CD4-positive, alpha-beta T cell treated with Interleukin-17A for 4 hours (primary cell): ENCODE data around the gene GDA.
"Not testable (repeated sequence)": the region's sequence is repeated elsewhere in the genome, so short reads cannot be mapped to it uniquely, and the experiment has no call there.

Experiments used
- DNase-seq: peaks from one replicate; pipeline ENCODE4 v3.0.0-alpha.2; 2020; ENCODE audit warnings: mixed read lengths

GDA gene

DNA sequence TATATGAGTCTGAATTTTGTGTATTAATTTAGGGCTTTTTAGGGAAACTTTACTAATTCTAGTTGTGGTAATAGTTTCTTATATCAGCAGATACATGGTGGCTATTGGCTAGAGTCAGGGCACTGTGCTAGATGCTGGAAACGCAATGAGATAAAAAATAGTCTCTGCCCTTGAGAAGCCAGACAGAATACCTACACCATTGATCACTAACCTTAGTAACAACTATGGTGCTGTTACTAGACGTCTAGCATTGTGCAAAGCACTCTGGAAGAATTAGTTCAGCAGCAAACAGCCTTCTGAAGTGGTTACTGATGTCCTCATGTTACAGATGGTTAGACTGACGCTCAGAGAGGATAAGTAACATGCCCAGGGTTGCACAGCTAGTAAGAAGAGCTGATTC lies 61.8 kb downstream of the GDA start:
- DNase-seq: no peak

DNA sequence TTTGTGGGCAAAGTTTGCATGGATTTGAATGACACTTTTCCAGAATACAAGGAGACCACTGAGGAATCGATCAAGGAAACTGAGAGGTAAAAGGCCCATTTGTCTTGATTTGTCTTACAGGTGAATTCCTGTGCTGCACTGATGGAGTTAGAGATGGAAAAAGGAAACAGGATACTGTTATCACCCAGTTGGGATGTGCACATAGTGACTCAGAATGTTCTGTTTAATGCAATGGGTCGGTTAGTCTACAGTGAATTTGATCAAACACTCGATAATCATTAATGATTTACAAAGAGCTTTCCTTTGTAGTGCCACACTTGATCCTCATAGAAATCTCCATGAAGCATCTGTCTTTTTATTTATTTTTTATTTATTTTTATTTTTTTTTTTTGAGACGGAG lies 64.7 kb downstream of the GDA start:
- DNase-seq: no peak

DNA sequence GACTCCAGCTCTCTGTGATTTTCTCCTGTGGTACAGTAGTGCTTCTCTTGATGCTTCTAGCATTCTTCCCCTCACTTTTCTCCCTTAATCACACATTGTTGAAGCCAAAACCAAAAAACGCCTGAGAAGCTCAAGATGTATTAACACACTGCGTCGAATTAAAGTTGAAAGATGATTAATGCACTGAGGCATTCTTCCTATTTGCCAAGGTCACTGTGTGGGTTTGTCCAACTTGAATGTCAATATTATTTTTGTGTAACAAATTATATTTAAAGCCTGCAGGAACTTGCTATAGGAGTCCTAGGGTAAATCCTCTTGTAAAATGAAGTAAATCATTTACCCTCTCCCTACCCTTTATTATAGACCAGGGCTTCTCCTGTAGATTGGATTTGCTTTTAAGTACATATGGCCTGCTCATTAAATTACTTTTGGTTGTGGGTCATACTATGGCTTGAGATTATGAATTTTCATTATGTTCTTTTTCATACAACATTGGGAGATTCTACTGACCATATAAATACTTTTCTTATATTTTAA lies 68.1 kb downstream of the GDA start:
- DNase-seq: no peak

DNA sequence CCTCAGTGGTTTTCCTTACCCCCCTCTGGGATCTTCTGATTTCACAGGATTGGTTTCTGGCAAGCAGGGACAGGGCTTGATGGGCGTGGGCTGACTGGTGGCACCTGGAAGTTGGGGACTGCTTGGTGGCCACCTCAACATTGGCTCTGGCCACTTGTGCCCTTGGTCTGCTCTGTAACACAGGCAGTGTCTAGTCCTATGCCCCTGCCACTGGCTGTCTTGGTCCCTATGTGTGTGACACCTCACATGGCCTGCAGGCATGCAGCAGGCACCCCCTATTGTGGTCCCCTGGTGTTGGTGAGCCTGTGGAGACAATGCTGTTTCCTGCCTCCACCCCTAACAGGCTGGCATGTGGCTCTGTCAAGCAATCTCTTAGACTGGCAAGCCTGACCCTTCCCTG lies 71.3 kb downstream of the GDA start:
- no peak for DNase-seq

DNA sequence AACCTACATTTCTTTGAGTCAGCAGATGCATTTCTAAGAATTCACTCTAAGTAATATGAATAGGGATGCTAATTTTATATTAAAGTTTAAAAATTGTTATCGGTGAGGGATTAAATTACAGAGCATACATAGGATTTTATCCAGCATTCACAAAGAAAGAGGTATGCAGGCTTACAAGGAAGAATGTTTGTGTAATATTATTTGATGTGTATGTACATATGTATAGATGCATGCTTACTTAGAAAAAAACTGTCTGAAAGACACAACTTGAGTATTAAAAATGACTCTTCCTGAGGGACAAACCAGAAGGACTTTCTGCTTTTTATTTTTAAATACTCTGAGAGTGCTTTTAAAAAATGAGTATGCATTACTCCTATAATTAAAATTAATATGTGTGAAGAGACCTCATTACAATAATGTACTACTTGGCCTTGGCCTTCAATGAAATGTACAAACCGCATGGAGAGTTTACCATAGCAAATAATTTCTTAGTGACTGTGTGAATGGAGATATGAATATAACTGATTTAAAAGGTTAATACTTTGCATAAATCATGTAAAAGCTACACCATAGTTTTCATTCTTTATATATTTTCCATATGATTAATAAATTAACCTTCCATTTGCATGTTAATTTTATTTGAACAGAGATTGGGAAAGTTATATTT lies 77.0 kb downstream of the GDA start:
- no peak for DNase-seq

DNA sequence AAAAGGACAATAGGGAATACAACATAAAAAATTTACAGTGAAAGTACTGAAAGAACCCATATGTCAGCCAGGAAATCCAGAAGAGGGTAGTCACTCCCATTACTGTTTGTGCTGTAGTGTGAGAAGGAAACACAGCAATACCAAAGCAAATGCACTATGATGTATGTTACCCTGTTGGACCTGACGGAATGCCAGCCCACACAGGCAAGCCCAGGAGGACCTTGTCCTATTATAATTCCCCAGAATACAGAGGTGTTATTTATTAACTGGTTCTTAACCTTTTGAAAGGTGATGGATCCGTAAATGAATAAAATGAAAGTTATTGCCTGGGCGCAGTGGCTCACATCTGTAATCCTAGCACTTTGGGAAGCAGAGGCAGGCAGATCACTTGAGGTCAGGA lies 79.0 kb downstream of the GDA start:
- no peak for DNase-seq

DNA sequence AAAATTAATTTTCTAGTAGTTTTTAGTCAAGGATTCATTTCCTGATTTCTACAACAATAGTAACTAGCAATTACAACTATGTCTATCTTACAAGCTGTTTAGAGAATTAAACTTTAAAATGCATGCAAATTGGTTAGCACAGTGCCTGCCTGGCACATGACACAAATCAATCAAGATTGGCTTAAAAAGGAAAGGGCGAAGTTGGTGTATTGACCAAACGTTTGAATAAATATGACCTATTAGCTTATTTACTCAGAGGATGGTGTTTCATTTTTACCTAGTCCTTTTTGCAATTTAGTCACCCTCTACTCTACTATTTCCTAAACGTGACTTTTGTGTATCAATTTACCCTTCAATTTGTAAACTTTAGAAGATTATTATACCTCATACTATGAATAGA lies 83.5 kb downstream of the GDA start:
- DNase-seq: no peak

DNA sequence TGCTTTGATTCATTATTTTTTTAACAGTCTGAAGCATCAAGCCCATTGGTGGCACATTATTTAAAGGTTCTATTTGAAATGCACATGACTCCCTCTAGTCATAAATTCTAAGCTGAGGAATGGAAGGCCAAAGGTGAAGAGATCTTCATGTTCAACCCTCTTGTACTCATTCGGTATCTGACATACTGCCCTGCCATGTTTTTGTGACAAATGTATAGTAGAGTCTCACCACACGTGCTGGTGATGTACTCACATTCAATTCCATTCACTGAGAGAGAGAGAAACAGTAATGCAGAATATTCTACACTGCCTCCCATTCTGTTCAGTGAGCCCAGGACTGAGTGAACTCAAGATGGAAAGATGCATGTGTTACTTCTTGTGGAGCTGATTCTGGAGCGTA lies 98.3 kb downstream of the GDA start:
- DNase-seq: no peak

DNA sequence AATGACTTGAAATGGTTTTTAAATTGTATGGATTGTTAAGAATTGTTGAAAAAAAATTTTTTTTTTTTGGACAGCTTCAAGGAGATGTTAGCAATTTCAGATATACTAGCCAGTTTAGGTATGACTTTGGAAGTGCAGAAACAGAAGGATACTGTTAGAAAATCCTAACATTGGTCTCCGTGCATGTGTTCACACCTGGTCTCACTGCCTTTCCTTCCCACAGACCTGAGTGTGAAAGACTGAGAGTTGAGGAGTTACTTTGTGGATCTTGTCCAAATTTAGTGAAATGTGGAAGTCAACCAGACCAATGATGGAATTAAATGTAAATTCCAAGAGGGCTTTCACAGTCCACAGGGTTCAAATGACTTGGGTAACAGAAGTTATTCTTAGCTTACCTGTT lies 102.3 kb downstream of the GDA start:
- no peak for DNase-seq

DNA sequence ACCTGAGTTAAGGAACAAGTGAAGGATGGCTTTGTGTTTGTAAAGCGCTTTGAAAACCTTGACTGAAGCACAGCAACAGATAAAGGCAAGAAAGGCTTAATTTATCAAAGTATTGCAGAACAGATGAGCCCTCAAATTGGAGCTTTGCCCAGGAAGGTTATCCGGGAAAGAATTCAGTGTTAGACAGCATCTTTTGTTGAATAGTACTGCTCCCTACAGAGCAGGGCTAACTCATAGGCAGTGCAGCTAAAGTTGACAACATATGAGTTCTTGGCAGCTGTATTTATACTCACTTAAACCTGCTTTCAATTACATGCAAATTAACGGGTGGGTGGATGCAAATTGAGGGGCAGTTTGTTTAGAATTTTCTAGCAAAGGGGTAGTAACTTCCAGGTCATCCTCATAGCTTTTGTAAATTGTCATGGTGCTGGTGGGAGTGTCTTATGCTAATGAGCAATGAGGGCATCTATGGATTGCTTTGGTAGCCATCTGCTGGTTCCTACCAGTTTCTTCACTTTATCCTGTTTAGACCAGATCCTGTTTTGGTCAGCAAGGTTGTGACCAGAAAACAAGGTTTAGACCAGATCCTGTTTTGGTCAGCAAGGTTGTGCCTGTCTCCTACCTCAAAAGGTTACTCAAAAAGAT lies 105.8 kb downstream of the GDA start:
- DNase-seq: no peak

DNA sequence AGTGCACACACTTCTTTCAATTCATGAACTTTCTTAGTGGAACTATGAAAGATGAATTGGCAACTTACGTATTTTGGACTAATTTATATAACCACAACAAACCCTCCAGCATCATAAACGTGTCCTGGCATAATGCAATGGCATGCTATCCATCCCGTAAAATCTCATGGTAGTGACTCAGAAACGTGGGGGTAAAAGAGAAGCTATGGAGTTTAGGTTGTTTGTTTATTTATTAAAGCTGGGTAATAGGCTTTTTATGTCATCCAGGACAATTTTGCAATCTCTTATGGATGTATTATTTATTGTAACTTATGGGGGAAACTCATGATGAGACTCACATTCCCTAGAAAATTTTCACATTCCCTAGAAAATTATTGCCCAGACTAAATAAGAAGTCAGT lies 106.3 kb downstream of the GDA start:
- DNase-seq: no peak

DNA sequence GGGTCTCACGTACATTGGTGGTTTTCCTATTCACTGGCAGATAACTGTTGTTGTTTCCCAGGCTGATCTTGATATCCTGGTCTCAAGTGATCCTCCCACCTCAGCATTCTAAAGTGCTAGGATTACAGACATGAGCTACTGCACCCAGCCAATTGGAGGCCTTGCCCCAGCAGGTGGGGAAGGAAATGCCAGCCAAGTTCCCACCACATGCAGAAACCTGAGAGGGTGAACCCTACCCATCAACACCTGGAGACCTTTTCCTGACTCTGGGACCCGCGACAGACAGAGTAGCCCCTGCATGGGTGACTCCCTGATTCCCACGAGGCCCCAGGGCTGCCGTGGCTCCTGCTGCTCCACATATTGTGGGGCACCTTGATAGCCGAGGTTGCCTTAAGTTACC lies 107.7 kb downstream of the GDA start:
- no peak for DNase-seq

DNA sequence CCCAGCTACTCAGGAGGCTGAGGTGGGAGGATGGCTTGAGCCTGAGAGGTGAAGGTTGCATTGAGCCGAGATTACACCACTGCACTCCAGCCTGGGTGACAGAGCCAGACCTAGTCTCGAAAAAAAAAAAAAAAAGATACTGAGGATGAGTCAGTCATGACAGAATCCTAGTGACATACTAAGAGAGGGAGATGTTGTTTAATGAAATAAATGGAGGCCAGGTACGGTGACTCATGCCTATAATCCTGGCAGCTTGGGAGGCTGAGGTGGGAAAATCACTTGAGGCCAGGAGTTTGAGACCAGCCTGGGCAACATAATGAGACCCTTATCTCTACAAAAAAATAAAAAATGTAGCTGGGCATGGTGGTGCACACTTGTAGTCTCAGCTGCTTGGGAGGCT lies 108.6 kb downstream of the GDA start:
- no peak for DNase-seq

DNA sequence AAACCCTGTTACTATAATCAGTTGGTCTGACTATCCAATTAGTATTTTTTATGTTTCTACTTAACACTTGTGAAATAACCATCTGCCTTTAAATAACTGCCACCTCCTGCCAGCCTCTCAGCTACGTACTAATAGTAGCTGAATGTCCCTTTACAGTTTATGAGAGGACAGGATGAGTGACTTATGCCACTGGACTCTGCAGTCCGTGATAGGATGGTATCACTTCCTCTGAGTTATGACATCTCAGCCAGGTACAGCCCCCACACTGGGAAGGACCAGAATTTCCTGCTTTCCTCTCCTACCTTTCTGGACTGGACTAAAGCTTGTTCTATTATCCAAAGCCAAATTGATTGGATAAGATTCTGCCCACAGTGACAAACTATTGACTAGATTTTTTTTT lies 112.8 kb downstream of the GDA start:
- DNase-seq: no peak

DNA sequence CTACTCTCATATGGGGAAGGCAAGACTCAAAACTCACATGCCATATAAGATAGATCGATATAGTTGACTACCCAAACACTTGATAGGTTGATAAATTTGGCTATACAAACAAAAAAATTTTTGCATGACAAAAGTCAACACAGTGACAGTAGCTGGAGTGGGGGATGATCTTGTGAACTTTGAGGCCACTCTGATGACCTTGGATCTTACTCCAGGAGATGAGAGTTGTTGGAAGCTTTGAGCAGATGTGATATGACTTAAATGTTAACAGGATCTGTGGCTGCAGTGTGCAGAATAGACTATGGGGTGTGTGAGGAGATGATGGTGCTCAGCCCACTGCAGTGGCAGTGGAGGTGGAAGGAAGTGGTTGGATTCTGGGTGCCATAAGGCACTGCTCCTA lies 114.3 kb downstream of the GDA start:
- DNase-seq: no peak

DNA sequence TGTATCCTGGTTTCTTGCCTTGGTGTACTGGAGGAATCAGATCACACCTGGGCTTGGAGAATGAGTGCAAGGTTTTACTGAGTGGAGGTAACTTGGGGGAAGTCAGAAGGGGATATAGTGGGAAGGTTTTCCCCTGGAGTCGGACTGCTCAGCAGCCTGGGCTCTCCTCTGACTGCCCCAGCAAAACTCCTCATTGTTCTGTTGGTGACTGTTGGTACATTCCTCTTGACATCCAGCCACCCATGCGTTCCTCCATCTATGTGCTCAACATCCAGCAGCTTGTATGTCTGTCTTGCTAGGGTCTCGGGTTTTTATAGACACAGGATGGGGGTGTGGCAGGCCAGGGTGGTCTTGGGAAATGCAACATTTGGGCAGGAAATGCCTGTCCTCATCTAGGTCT lies 119.7 kb downstream of the GDA start:
- DNase-seq: no peak

DNA sequence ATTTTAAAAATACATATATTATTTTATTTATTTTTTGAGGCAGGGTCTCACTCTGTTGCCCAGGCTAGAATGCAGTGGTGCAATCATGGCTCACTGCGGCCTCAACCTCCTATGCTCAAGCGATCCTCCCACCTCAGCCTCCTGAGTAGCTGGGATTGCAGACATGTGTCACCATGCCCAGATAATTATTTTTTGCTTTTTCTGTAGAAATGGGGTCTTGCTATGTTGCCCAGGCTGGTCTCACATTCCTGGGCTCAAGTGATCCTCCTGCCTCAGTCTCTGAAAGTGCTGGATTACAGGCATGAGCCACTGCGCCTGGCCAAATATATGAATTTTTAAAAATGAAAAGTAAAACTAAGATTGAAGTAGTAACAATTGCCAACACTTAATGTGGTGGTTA lies 121.1 kb downstream of the GDA start:
- DNase-seq: not testable (repeated sequence)

DNA sequence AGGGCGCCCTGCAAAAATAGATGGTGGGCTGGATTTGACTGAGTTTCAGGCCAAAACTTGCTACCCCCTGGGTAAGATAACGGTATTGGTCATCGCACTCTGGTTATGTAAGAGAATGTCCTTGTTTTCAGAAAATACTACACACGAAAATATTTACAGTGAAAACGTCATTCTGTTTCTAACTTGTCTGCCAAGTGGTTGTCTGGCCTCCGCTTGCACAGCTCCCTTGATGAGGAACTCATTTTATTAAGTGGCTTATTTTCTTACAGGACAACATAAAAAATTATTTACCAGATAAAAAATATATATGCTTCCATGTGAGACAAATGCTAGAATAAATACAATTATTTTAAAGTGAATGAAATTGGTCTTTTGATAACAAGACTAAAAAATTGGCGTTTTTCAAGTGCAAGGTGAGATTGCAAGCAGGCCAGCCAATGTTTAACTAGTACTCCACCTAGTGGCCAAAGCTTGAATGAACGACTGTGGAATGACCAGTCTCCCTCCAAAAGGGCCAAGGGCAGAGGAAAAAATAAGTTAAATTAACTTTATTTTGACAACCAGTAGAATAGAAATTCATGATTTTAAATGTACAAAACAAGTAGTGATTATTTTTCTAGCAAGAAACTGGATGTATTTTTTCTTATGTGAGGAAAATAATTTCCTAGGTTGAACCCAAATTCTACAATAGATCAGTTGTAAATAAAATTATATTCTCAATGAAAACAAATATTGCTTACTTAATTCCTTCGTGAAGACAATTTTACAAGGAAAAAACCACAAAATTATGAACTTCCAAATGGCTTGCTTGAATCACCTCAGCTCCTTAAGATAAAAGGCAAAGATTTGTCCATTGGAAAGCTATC lies 122.6 kb downstream of the GDA start:
- DNase-seq: peak; percentile 58

DNA sequence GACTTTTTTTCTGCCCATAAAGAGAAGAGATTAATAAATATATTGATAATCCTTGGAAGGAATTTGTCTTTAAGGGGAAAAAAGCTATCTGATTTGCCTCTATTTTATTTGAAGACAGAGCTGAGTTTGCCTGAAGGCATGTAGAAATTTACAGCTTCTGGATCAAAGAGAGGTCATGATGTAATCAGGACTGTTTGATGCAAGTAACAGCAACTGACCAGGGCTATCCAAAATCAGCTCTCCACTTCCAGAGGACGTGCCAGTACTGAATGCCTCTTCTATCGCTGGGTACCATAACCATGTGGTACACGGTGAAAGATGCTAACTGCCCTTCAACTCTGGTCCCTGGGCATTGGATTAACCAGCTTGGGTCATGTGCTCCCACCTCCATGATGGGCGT lies 125.2 kb downstream of the GDA start:
- DNase-seq: no peak

DNA sequence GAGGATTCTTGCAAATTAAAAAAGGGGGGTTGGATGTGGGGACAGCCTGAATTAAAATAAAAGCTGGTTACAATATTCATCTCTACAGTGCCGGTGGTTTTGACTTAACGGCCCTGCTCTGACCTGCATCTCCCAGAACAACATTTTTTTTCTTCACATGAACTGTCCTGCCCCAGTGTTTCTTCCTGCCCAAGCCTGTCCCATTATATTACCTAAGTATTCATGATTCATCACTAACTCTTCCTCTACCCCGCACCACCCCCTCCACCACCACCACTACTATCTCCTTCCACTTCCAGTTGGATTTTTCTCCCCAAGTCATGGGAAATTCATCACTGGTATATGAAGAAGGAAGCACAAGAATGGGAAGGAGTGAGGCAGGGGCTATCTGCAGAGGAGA lies 125.7 kb downstream of the GDA start:
- no peak for DNase-seq

DNA sequence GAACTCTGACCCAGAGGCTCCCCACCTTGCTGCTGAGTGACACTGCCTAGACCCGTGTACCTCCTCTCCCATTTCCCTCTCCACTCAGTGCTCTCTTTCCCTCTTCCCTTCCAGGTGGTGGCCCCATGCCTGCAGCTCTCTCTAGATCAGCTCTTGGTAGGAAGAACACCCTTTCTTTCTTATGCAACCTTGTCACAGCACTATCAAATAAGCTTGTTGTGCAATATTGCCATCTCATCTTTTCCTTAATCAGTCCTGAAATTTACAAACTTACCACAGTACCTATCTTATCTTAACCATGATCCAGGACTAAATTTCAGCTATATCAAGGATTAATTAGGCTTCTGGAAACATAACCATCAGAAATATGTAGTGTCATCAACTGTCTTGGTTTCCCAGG lies 127.2 kb downstream of the GDA start:
- no peak for DNase-seq

DNA sequence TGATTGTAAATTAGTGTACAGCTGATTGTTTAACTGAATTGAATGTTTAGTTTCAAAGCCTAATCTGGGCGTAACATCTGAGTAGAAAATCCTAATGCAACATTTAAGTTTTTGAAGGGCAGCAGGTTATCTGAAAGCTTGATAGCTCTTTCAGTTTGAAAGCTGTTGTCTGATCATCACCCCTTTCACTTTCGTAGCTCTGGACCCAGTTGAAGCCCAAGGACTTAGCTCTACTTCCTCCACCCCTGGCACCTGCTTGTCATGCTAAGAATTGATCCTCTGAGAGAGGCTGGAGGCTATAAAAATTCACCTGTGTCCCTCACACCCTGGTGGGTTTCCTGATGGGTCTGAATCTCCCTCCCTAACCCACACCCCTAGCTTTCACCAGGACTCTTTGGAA lies 129.7 kb downstream of the GDA start:
- no peak for DNase-seq

DNA sequence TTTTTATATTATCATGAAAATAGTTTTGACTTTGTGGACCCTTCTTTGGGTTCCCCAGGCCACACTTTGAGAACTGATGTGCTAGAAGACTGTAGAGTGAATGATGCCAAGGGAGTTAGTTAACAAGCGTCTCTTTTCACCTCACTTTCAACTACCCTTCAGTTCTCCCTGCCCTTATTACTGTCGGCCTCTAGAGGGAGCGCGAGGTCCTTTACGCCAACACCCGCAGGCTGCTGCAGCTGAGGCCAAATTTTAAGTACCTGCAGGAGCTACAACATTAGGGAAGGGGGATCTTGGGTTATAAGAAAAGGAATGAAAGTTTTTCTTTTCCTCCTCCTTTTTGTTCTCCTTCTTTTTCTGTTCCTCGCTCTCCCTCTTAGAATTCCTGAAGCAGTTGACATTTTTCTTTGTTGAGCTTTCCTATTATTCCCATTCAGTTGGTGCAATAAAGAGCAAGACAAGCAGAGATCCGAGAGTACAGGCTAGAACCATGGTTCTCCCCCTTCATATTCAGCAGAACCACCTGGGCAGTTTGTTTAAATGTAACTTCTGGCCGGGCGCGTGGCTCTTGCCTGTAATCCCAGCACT lies 131.8 kb downstream of the GDA start:
- peak; percentile 78 for DNase-seq

DNA sequence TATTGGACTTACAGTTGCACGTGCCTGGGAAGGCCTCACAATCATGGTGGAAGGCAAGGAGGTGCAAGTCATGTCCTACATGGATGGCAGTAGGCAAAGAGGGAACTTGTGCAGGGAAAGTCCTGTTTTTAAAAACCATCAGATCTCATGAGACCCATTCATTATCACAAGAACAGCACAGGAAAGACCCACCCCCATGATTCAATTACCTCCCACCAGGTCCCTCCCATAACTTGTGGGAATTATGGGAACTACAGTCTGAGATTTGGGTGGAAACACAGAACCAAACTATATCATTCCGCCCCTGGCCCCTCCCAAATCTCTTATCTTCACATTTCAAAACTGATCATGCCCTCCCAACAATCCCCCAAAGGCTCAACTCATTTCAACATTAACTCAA lies 140.2 kb downstream of the GDA start:
- DNase-seq: no peak
